Measurements from ENCODE around the gene SPAG16. TPM values are rescaled to one million over a fixed set of nuclear protein-coding genes. Genes with fewer than 3 reads are reported as not detected.

The SPAG16 gene
- total RNA-seq, 4 donors from 2014 or later, result 1.2 to 30.8 (median 16.2) TPM

DNA sequence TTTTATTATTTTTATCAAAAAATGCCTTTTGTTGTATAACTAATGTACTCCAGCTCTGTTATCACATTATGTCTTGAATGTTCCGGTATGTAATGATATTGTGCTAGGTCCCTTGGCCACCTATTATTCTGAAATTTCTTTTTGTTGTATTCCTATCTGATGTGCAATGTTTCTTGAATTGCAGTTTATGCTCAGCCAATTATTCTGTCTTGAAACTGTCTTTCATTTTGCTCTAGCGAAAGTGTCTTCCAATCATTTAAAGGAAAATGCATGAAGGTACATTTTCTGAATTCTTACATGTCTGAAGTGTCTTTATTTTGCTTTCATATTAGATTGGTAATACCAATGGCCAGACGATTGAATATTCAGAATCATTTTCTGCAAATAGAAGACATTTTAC is 277.5 kb downstream of the SPAG16 start:
- Histone ChIP-seq H3K36me3 (no peaks in the 10 kb centered on the region), H3K9me3 (no peaks in the 10 kb centered on the region), H3K4me1 (no peaks in the 10 kb centered on the region), H3K27me3 (no peaks in the 10 kb centered on the region), H3K4me3 (no peak overlapping the region), H3K27ac (no peak overlapping the region)
- in situ Hi-C loops (cut with MboI; ENCODE audit: low pct_ligation_motif_present in 1 of 4, low pct_unique_long_range_greater_than_20kb in 1 of 4, low sequenced_read_pairs in 3 of 4), result no loop called here
- intact Hi-C loops (cut with DNase I; ENCODE audit: low total_unique reads), result no loop called here
- TF ChIP-seq CTCF (IDR thresholded peaks at IDR 0.05), result no peak
- TF ChIP-seq POLR2A (IDR thresholded peaks at IDR 0.05), result no peak
- TF ChIP-seq EP300 (IDR thresholded peaks at IDR 0.05; ENCODE audit: low read depth), result no peak
- TF ChIP-seq POLR2AphosphoS5 (IDR thresholded peaks at IDR 0.05), result no peak
- DNase-seq, result no peak
- 83% methylated on average over 3 of the region's 3 CpGs for WGBS, 2 donors (ENCODE audit: low coverage in 1 of 2)

DNA sequence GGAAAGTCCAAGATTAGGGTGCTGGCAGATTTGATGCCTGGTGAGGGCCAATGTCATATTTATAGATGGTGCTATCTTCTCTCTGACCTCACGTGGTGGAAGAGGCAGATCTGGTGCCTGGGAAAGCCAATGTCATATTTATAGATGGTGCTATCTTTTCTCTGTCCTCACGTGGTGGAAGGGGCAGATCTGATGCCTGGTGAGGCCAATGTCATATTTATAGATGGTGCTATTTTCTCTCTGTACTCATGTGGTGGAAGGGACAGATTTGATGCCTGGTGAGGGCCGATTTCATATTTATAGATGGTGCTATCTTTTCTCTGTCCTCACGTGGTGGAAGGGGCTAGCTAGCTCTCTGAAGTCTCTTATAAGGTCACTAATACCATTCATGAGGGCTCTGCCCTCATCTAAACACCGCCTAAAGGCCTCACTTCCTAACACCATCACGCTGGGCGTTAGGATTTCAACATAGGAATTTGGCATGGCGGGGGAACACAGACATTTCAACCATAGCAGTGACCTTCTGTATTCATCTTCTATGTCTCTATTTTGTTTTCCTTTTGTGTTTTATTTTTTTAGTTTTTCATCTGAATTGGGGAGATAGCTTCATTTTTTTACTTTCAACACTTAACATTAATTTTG is 278.4 kb downstream of the SPAG16 start:
- no peaks in the 10 kb centered on the region for H3K9me3 ChIP-seq
- no peaks in the 10 kb centered on the region for H3K27me3 ChIP-seq
- H3K4me3 ChIP-seq, result no peak overlapping the region
- TF ChIP-seq POLR2A (IDR thresholded peaks at IDR 0.05) (no peak), POLR2AphosphoS5 (IDR thresholded peaks at IDR 0.05) (no peak), CTCF (IDR thresholded peaks at IDR 0.05) (no peak), EP300 (IDR thresholded peaks at IDR 0.05; ENCODE audit: low read depth) (no peak)
- 67 to 70% methylated on average over 7 to 8 of the region's 8 CpGs for WGBS, 2 donors (ENCODE audit: low coverage in 1 of 2)
- DNase-seq, result no peak
- H3K27ac ChIP-seq, result no peak overlapping the region
- no peaks in the 10 kb centered on the region for H3K36me3 ChIP-seq
- intact Hi-C loops (cut with DNase I; ENCODE audit: low total_unique reads), result no loop called here
- no peaks in the 10 kb centered on the region for H3K4me1 ChIP-seq
- in situ Hi-C loops (cut with MboI; ENCODE audit: low pct_ligation_motif_present in 1 of 4, low pct_unique_long_range_greater_than_20kb in 1 of 4, low sequenced_read_pairs in 3 of 4), result no loop called here

DNA sequence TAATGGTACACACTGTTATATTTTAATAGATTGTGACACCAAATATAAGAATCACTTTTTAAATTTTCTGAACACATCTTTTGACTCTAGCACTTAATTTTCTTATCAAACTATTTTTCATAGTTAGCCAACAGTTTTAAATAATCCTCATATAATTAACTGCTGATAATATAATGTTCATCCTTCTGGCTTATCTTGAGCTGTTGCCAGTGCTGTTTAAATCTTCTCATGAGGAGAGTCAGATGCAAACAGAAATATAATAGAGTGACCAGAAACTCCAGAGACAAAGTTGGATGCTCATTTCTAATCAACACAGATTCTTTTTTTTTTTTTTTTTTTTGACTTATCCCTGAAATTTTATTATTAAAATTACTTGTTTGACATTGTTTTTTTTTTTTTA is 282.6 kb downstream of the SPAG16 start:
- Histone ChIP-seq H3K27me3 (no peaks in the 10 kb centered on the region), H3K4me1 (no peaks in the 10 kb centered on the region), H3K36me3 (no peaks in the 10 kb centered on the region), H3K9me3 (no peaks in the 10 kb centered on the region), H3K27ac (no peak overlapping the region), H3K4me3 (no peak overlapping the region)
- TF ChIP-seq EP300 (IDR thresholded peaks at IDR 0.05; ENCODE audit: low read depth) (no peak), POLR2AphosphoS5 (IDR thresholded peaks at IDR 0.05) (no peak), POLR2A (IDR thresholded peaks at IDR 0.05) (no peak), CTCF (IDR thresholded peaks at IDR 0.05) (no peak)
- in situ Hi-C loops (cut with MboI; ENCODE audit: low pct_ligation_motif_present in 1 of 4, low pct_unique_long_range_greater_than_20kb in 1 of 4, low sequenced_read_pairs in 3 of 4), result no loop called here
- intact Hi-C loops (cut with DNase I; ENCODE audit: low total_unique reads), result no loop called here
- DNase-seq, result no peak

GRCh38 chr2:213609570-213610170 is 325.4 kb downstream of the SPAG16 start:
- 78% methylated on average over 1 of the region's 1 CpG for WGBS, 2 donors (ENCODE audit: low coverage in 1 of 2)
- Histone ChIP-seq H3K9me3 (no peaks in the 10 kb centered on the region), H3K4me3 (no peak overlapping the region), H3K27ac (no peak overlapping the region), H3K36me3 (no peaks in the 10 kb centered on the region), H3K27me3 (no peaks in the 10 kb centered on the region), H3K4me1 (no peaks in the 10 kb centered on the region)
- intact Hi-C loops (cut with DNase I; ENCODE audit: low total_unique reads) (no loop called here), in situ Hi-C loops (cut with MboI; ENCODE audit: low pct_ligation_motif_present in 1 of 4, low pct_unique_long_range_greater_than_20kb in 1 of 4, low sequenced_read_pairs in 3 of 4) (no loop called here)
- no peak for DNase-seq
- TF ChIP-seq CTCF (IDR thresholded peaks at IDR 0.05) (no peak), POLR2A (IDR thresholded peaks at IDR 0.05) (no peak), EP300 (IDR thresholded peaks at IDR 0.05; ENCODE audit: low read depth) (no peak)

All from transverse colon (tissue), 4 donors.